Spleen (tissue), 7 donors: ENCODE data around the gene EIF4A3.

Experiments
- CTCF ChIP-seq, 11 experiments: fragments of 200-600 bp in 7 of 11; fragments of 450-650 bp in 4 of 11; sonication (generic) in 4 of 11; IDR thresholded peaks in 8 of 11; conservative IDR thresholded peaks in 3 of 11; 1 replicate in 7 of 11; 2 replicates in 4 of 11; pipeline versions ENCODE4 v1.4.0 to v1.8.0; 2016 to 2021; ENCODE audit warnings: antibody characterized with exemption in 11 of 11, inconsistent platforms in 4 of 11, mild to moderate bottlenecking in 1 of 11
- POLR2A ChIP-seq, 3 donors: fragments of 450-650 bp; IDR thresholded peaks; one replicate each; pipeline ENCODE4 v1.5.1; 2017; ENCODE audit warnings: antibody characterized with exemption in 3 of 3, mild to moderate bottlenecking in 1 of 3
- POLR2AphosphoS5 ChIP-seq, 3 donors: sonication (generic); formaldehyde crosslinking; IDR thresholded peaks; one replicate each; pipeline ENCODE4 v1.5.1; 2017; ENCODE audit warnings: antibody characterized with exemption in 3 of 3
- donor health status: DM: no; HTN: no; CAD: no; lungs with moderate emphysema.
- donor health status: DM: no; HTN: no; CAD: no.
- donor health status: DM: no; HTN: no; CAD: no.

GRCh38 chr17:80196652-80197051 lies 49.7 kb upstream of the EIF4A3 start:
- TF ChIP-seq POLR2AphosphoS5 (IDR thresholded peaks at IDR 0.05) (no peak), CTCF (IDR thresholded peaks at IDR 0.05 in 8 of 11, conservative IDR thresholded peaks at IDR 0.05 in 3 of 11) (no peak), POLR2A (IDR thresholded peaks at IDR 0.05) (no peak)
